Endothelial cell of umbilical vein (primary cell): ENCODE results near the gene MPP4. TPM values are rescaled to one million over a fixed set of nuclear protein-coding genes. Genes with fewer than 3 reads are reported as not detected.

Experiments
- BruUV-seq: library from RNA; stranded (reverse); fragments of 400-500 nt; replicated peaks from 2 replicates; lab custom pipeline; 2021; lab: Mats Ljungman, UMichigan
- CTCF ChIA-PET: fragments of 300-600, 350-600 bp; sonication (Branson Sonifier 250); formaldehyde crosslinking; loops from one replicate; lab custom pipeline; 2021; ENCODE audit warnings: antibody characterized with exemption, inconsistent platforms; lab: Charles Lee
- POLR2A ChIA-PET: fragments of 300-600, 350-600 bp; sonication (Branson Sonifier 250); formaldehyde crosslinking; loops from one replicate; lab custom pipeline; 2021; ENCODE audit warnings: antibody characterized with exemption, inconsistent platforms; lab: Charles Lee
- DNase-seq: peaks from one replicate; pipeline ENCODE4 v3.0.0-alpha.2; 2011; ENCODE audit warnings: low read depth, low spot score
- FAIRE-seq: peaks from 2 replicates; lab custom pipeline; 2011; peaks lifted over from hg19 to GRCh38; lab: Jason Lieb, UNC
- H2AFZ ChIP-seq: 2 replicates; pipeline ENCODE4 v1.6.0; 2012; ENCODE audit warnings: low read depth, low read length, control low read depth, inconsistent platforms
- H3K27ac ChIP-seq: 2 replicates; pipeline ENCODE4 v1.5.1; 2011; ENCODE audit warnings: low read depth, mild to moderate bottlenecking, control low read depth, low read length, moderate library complexity; ENCODE audit not compliant: insufficient read depth
- H3K27me3 ChIP-seq, 2 experiments: 2 replicates each; pipeline versions ENCODE4 v1.6.0 to v1.6.1; 2011; ENCODE audit warnings: low read length in 2 of 2, mixed read lengths in 1 of 2; ENCODE audit not compliant: control insufficient read depth in 2 of 2, insufficient read depth in 2 of 2
- H3K36me3 ChIP-seq, 2 experiments: 2 replicates in 1 of 2; 3 replicates in 1 of 2; pipeline ENCODE4 v1.5.1; 2011; ENCODE audit warnings: low read length in 2 of 2, mild to moderate bottlenecking in 1 of 2, moderate library complexity in 1 of 2; ENCODE audit not compliant: control insufficient read depth in 2 of 2, insufficient read depth in 2 of 2; ENCODE audit errors: extremely low read depth in 1 of 2
- H3K4me1 ChIP-seq: 3 replicates; pipeline ENCODE4 v1.5.1; 2011; ENCODE audit warnings: mild to moderate bottlenecking, low read length; ENCODE audit not compliant: control insufficient read depth, insufficient read depth; ENCODE audit errors: extremely low read depth
- H3K4me2 ChIP-seq: 2 replicates; pipeline ENCODE4 v1.6.1; 2011; ENCODE audit warnings: low read length, control low read depth, mixed read lengths; ENCODE audit not compliant: insufficient read depth
- H3K4me3 ChIP-seq, 3 experiments: fragments of 200-600 bp in 1 of 3; sonication (generic), shearing (Covaris generic) in 1 of 3; replicated peaks in 1 of 3; 2 replicates each; pipeline ENCODE4 v1.5.1; 2011 to 2016; ENCODE audit warnings: control low read depth in 3 of 3, low read length in 3 of 3, mild to moderate bottlenecking in 2 of 3, inconsistent platforms in 1 of 3, low read depth in 1 of 3, moderate library complexity in 1 of 3; ENCODE audit not compliant: insufficient read depth in 1 of 3
- H3K79me2 ChIP-seq: 2 replicates; pipeline ENCODE4 v1.6.0; 2012; ENCODE audit warnings: low read length, inconsistent platforms; ENCODE audit not compliant: control insufficient read depth, insufficient read depth
- H3K9ac ChIP-seq: replicated peaks from 2 replicates; pipeline ENCODE3; 2011; ENCODE audit warnings: low read length, control low read depth; ENCODE audit not compliant: insufficient read depth; ENCODE audit errors: extremely low read depth
- H3K9me1 ChIP-seq: replicated peaks from 3 replicates; pipeline ENCODE4 v1.6.0; 2011; ENCODE audit warnings: mild to moderate bottlenecking, low read length; ENCODE audit not compliant: control insufficient read depth, insufficient read depth; ENCODE audit errors: extremely low read depth
- H3K9me3 ChIP-seq: replicated peaks from 2 replicates; pipeline ENCODE4 v1.5.1; 2012; ENCODE audit warnings: low read length, inconsistent platforms; ENCODE audit not compliant: control insufficient read depth, insufficient read depth
- H4K20me1 ChIP-seq: replicated peaks from 2 replicates; pipeline ENCODE3; 2011; ENCODE audit warnings: mild to moderate bottlenecking, low read length; ENCODE audit not compliant: control insufficient read depth, insufficient read depth; ENCODE audit errors: extremely low read depth
- EZH2 ChIP-seq: IDR thresholded peaks from 2 replicates; pipeline ENCODE4 v1.6.1; 2012; ENCODE audit warnings: borderline replicate concordance, low read depth, mild to moderate bottlenecking, moderate library complexity, low read length, inconsistent platforms; ENCODE audit not compliant: severe bottlenecking
- FOS ChIP-seq: IDR thresholded peaks from 2 replicates; pipeline ENCODE4 v1.6.1; 2011; ENCODE audit warnings: mild to moderate bottlenecking, low read length, moderate library complexity, borderline replicate concordance; ENCODE audit not compliant: insufficient read depth
- GATA2 ChIP-seq: IDR thresholded peaks from 2 replicates; pipeline ENCODE4 v1.7.0; 2011; ENCODE audit warnings: low read depth, mild to moderate bottlenecking, moderate library complexity, mixed read lengths, low read length; ENCODE audit not compliant: insufficient read length, insufficient read depth
- JUN ChIP-seq: IDR thresholded peaks from 2 replicates; pipeline ENCODE4 v1.6.1; 2011; ENCODE audit warnings: borderline replicate concordance, low read depth; ENCODE audit not compliant: insufficient read length, insufficient read depth
- MYC ChIP-seq: IDR thresholded peaks from one replicate; pipeline ENCODE4 v1.6.1; 2011; ENCODE audit warnings: mild to moderate bottlenecking, low read depth, low read length
- POLR2A ChIP-seq: IDR thresholded peaks from 2 replicates; pipeline ENCODE4 v1.6.1; 2012; ENCODE audit warnings: low read depth, mild to moderate bottlenecking, control low read depth, low read length
- POLR2AphosphoS5 ChIP-seq: IDR thresholded peaks from 2 replicates; pipeline ENCODE4 v1.6.1; 2012; ENCODE audit warnings: low read depth, mild to moderate bottlenecking, control low read depth, low read length, moderate library complexity; ENCODE audit not compliant: insufficient read depth
- dilution Hi-C: fragments of 300-500 bp; cut with MboI; formaldehyde crosslinking; loops from one replicate; pipeline ENCODE4 v1.15.0; 2019; ENCODE audit warnings: low sequenced_read_pairs; ENCODE audit not compliant: extremely low pct_ligation_motif_present
- intact Hi-C: fragments of 100-400 bp; cut with micrococcal nuclease; formaldehyde crosslinking; loops from one replicate; pipeline ENCODE4 v1.10.0; 2022
- polyA plus RNA-seq, 4 experiments: library from polyadenylated mRNA; depleted of rRNA in 3 of 4; stranded (reverse) in 3 of 4; unstranded in 1 of 4; fragments of >200 nt; gene quantifications; 2 replicates each; pipeline versions ENCODE4 v1.2.1 to v1.2.3, GENCODE V29; 2011 to 2012; ENCODE audit warnings: missing spikeins in 1 of 4
- total RNA-seq: library from RNA; stranded (reverse); gene quantifications from 2 replicates; pipeline ENCODE4 v1.2.3, GENCODE V29; 2021
- TF ChIP-seq, protein P1 (sequence below), 2 donors: IDR thresholded peaks; 1 replicate in 1 of 2; 2 replicates in 1 of 2; pipeline ENCODE4 v1.5.1; 2011; ENCODE audit warnings: low read length in 2 of 2, mild to moderate bottlenecking in 2 of 2, moderate library complexity in 2 of 2, control low read depth in 1 of 2, inconsistent platforms in 1 of 2, low read depth in 1 of 2; ENCODE audit not compliant: insufficient read depth in 1 of 2; ENCODE audit errors: extremely low read depth in 1 of 2
- TF ChIP-seq, protein P2 (sequence below): IDR thresholded peaks from 2 replicates; pipeline ENCODE4 v1.6.1; 2011; ENCODE audit not compliant: insufficient read depth, insufficient read length

MPP4 gene
- total and polyA plus RNA-seq, 2 donors (not counting 3 experiments of a cell fraction or from before 2014, with no cell fraction given): 5.6 to 7.6 TPM

GRCh38 chr2:201704536-201704935, 6.1 kb upstream of the MPP4 start:
- H2AFZ ChIP-seq: peak overlapping the region; percentile 2
- no peaks in the 10 kb centered on the region for H3K27me3 ChIP-seq
- no peaks in the 10 kb centered on the region for H3K9me3 ChIP-seq
- no TSS peak for BruUV-seq
- peaks cover 41% of the 10 kb centered on the region for H3K4me1 ChIP-seq
- H3K4me3 ChIP-seq: no peak overlapping the region
- H4K20me1 ChIP-seq: no peaks in the 10 kb centered on the region
- intact Hi-C loops: no loop called here
- FAIRE-seq: peak; percentile 21
- CTCF ChIA-PET: no interaction called here
- H3K79me2 ChIP-seq: no peaks in the 10 kb centered on the region
- dilution Hi-C loops: no loop called here
- no peak overlapping the region for H3K4me2 ChIP-seq
- POLR2A ChIA-PET: no interaction called here
- peak; percentile 38 for DNase-seq
- peak; percentile 34 for TF ChIP-seq FOS
- no peak for TF ChIP-seq GATA2
- peaks cover 2 to 11% of the 10 kb centered on the region in 2 experiments for H3K36me3 ChIP-seq
- H3K27ac ChIP-seq: peak overlapping the region; percentile 33
- no peak overlapping the region for H3K9ac ChIP-seq
- no peaks in the 10 kb centered on the region for H3K9me1 ChIP-seq

- intact Hi-C loops: no loop called here
- H3K4me3 ChIP-seq: no peak overlapping the region
- dilution Hi-C loops: no loop called here
- H2AFZ ChIP-seq: no peak overlapping the region
- no peaks in the 10 kb centered on the region for H3K9me3 ChIP-seq
- no peaks in the 10 kb centered on the region for H4K20me1 ChIP-seq
- H3K27ac ChIP-seq: no peak overlapping the region
- CTCF ChIA-PET: interaction anchor here (1.1 kb wide), 1 partner anchor 32 kb away, joined by 4 read pairs; no protein-coding TSS in a partner anchor
- peaks cover 55% of the 10 kb centered on the region for H3K4me1 ChIP-seq
- no peaks in the 10 kb centered on the region for H3K27me3 ChIP-seq
- no peak for DNase-seq
- no peak overlapping the region for H3K9ac ChIP-seq
- peaks cover 2 to 8% of the 10 kb centered on the region in 2 experiments for H3K36me3 ChIP-seq
- POLR2A ChIA-PET: no interaction called here
- TF ChIP-seq FOS (no peak), JUN (no peak), POLR2A (no peak), GATA2 (no peak), POLR2AphosphoS5 (no peak), MYC (no peak), EZH2 (no peak)
- TF ChIP-seq, protein P1, sequence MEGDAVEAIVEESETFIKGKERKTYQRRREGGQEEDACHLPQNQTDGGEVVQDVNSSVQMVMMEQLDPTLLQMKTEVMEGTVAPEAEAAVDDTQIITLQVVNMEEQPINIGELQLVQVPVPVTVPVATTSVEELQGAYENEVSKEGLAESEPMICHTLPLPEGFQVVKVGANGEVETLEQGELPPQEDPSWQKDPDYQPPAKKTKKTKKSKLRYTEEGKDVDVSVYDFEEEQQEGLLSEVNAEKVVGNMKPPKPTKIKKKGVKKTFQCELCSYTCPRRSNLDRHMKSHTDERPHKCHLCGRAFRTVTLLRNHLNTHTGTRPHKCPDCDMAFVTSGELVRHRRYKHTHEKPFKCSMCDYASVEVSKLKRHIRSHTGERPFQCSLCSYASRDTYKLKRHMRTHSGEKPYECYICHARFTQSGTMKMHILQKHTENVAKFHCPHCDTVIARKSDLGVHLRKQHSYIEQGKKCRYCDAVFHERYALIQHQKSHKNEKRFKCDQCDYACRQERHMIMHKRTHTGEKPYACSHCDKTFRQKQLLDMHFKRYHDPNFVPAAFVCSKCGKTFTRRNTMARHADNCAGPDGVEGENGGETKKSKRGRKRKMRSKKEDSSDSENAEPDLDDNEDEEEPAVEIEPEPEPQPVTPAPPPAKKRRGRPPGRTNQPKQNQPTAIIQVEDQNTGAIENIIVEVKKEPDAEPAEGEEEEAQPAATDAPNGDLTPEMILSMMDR (IDR thresholded peaks at IDR 0.05; ENCODE audit: extremely low read depth in 1 of 2, insufficient read depth in 1 of 2, low read depth in 1 of 2, low read length in 2 of 2): no peak
- TF ChIP-seq, protein P2, sequence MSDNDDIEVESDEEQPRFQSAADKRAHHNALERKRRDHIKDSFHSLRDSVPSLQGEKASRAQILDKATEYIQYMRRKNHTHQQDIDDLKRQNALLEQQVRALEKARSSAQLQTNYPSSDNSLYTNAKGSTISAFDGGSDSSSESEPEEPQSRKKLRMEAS: no peak
- no peaks in the 10 kb centered on the region for H3K79me2 ChIP-seq
- no peak for FAIRE-seq
- BruUV-seq: no TSS peak
- no peaks in the 10 kb centered on the region for H3K9me1 ChIP-seq
- no peak overlapping the region for H3K4me2 ChIP-seq
Measured at GRCh38 chr2:201701646-201702045, 3.2 kb upstream of the MPP4 start.
